ENCODE measurements around the gene SH3RF1. TPM values are rescaled to one million over a fixed set of nuclear protein-coding genes. Genes with fewer than 3 reads are reported as not detected.
A peak's percentile ranks its signal among the peaks of the same experiment; 100 is the strongest.

Gene SH3RF1
- total RNA-seq, 1 donor from 2014 or later, result 25.6 TPM

GRCh38 chr4:169153481-169154087 is 117.2 kb downstream of the SH3RF1 start:
- Histone ChIP-seq H3K27me3 (ENCODE audit: control insufficient read depth, insufficient read depth, low read length) (no peaks in the 10 kb centered on the region), H3K36me3 (ENCODE audit: control insufficient read depth, insufficient read depth, low read length) (no peaks in the 10 kb centered on the region), H3K4me3 (ENCODE audit: low read depth, low read length) (no peak overlapping the region)
- TF ChIP-seq CTCF (IDR thresholded peaks at IDR 0.05; ENCODE audit: insufficient read depth, low read length, poor library complexity, severe bottlenecking), result no peak
- DNase-seq (ENCODE audit: low read depth), result no peak

- DNase-seq (ENCODE audit: low read depth), result no peak
- peak; percentile 17 for TF ChIP-seq CTCF (IDR thresholded peaks at IDR 0.05; ENCODE audit: insufficient read depth, low read length, poor library complexity, severe bottlenecking)
- H3K36me3 ChIP-seq (ENCODE audit: control insufficient read depth, insufficient read depth, low read length), result no peaks in the 10 kb centered on the region
Observed at GRCh38 chr4:169152899-169153298, 117.9 kb downstream of the SH3RF1 start.

DNA sequence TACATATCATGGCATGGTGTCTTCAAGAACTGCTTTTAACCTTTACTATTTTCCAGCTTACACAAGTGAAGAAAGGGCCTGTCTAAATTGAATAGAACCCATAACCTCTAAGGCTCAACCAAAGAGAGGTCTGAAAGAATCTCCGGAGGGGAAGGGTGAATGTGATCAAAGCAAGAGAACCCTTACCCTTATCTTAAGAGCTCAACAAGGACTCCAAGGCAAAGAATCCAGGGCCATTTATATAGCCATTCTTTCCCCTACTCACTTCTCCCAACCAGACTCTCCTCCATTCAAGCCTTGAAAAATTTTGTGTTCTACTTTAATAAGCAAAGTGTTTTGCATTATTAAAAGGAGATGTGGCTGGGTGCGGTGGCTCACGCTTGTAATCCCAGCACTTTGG is 118.7 kb downstream of the SH3RF1 start:
- no peak for DNase-seq (ENCODE audit: low read depth)
- no peak overlapping the region for H3K4me3 ChIP-seq (ENCODE audit: low read depth, low read length)
- no peaks in the 10 kb centered on the region for H3K27me3 ChIP-seq (ENCODE audit: control insufficient read depth, insufficient read depth, low read length)
- no peaks in the 10 kb centered on the region for H3K36me3 ChIP-seq (ENCODE audit: control insufficient read depth, insufficient read depth, low read length)
- no peak for TF ChIP-seq CTCF (IDR thresholded peaks at IDR 0.05; ENCODE audit: insufficient read depth, low read length, poor library complexity, severe bottlenecking)

More at GRCh38 chr4:169152899-169153298, 117.9 kb downstream of the SH3RF1 start:
- Histone ChIP-seq H3K27me3 (ENCODE audit: control insufficient read depth, insufficient read depth, low read length) (no peaks in the 10 kb centered on the region), H3K4me3 (ENCODE audit: low read depth, low read length) (no peak overlapping the region)

DNA sequence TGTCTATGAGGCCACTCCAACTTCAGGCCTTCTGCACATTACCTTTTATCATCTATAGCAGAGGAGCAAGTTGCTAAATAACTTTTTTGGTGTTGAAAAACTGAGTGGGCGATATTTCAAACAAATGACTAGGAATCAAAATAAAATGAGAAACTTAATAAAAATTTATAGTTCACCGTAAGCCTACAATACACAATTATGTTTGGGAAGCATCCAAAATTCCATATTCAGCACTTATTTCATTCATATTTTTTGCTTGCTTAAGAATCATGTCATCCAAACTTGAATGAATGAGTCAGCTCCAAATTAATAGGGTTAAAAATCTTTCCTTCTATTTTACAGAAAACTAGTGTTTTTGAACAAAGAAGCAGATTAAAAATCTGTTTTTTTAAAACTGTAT is 119.1 kb downstream of the SH3RF1 start:
- H3K27me3 ChIP-seq (ENCODE audit: control insufficient read depth, insufficient read depth, low read length), result no peaks in the 10 kb centered on the region
- no peak overlapping the region for H3K4me3 ChIP-seq (ENCODE audit: low read depth, low read length)
- DNase-seq (ENCODE audit: low read depth), result no peak
- H3K36me3 ChIP-seq (ENCODE audit: control insufficient read depth, insufficient read depth, low read length), result no peaks in the 10 kb centered on the region
- no peak for TF ChIP-seq CTCF (IDR thresholded peaks at IDR 0.05; ENCODE audit: insufficient read depth, low read length, poor library complexity, severe bottlenecking)

DNA sequence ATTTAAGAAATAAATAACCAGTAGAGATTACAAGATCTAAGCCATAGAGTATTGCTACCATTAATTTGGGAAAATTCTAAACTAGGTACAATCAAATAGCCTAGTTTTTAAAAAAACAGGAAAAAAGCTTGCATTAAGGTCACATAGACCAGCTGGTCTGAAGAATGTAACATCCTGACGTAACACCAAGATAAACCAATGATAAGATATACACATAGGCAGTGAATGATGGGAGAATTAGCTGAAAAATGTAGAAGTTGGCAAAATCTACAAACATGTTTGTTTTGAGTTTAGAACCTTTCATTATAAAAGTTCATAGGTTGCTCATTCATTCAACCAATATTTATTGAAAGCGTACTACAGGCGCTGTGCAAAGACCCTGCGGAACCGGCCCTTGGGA is 120.0 kb downstream of the SH3RF1 start:
- no peak for DNase-seq (ENCODE audit: low read depth)
- no peak for TF ChIP-seq CTCF (IDR thresholded peaks at IDR 0.05; ENCODE audit: insufficient read depth, low read length, poor library complexity, severe bottlenecking)
- Histone ChIP-seq H3K4me3 (ENCODE audit: low read depth, low read length) (no peak overlapping the region), H3K36me3 (ENCODE audit: control insufficient read depth, insufficient read depth, low read length) (no peaks in the 10 kb centered on the region), H3K27me3 (ENCODE audit: control insufficient read depth, insufficient read depth, low read length) (no peaks in the 10 kb centered on the region)

GRCh38 chr4:169148885-169149284 is 121.9 kb downstream of the SH3RF1 start:
- Histone ChIP-seq H3K36me3 (ENCODE audit: control insufficient read depth, insufficient read depth, low read length) (no peaks in the 10 kb centered on the region), H3K4me3 (ENCODE audit: low read depth, low read length) (no peak overlapping the region), H3K27me3 (ENCODE audit: control insufficient read depth, insufficient read depth, low read length) (no peaks in the 10 kb centered on the region)
- DNase-seq (ENCODE audit: low read depth), result no peak
- TF ChIP-seq CTCF (IDR thresholded peaks at IDR 0.05; ENCODE audit: insufficient read depth, low read length, poor library complexity, severe bottlenecking), result no peak

Measured in kidney epithelial cell (primary cell).